ENCODE measurements around the gene PPP2R3A.

GRCh38 chr3:136194409-136195257 is 229.1 kb downstream of the PPP2R3A start:
- TF ChIP-seq, protein P1, sequence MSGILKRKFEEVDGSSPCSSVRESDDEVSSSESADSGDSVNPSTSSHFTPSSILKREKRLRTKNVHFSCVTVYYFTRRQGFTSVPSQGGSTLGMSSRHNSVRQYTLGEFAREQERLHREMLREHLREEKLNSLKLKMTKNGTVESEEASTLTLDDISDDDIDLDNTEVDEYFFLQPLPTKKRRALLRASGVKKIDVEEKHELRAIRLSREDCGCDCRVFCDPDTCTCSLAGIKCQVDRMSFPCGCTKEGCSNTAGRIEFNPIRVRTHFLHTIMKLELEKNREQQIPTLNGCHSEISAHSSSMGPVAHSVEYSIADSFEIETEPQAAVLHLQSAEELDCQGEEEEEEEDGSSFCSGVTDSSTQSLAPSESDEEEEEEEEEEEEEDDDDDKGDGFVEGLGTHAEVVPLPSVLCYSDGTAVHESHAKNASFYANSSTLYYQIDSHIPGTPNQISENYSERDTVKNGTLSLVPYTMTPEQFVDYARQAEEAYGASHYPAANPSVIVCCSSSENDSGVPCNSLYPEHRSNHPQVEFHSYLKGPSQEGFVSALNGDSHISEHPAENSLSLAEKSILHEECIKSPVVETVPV (CRISPR knock-in tag; IDR thresholded peaks at IDR 0.05) = no peak
- TF ChIP-seq SNAI2 (CRISPR knock-in tag; IDR thresholded peaks at IDR 0.05) (no peak), TCF4 (CRISPR knock-in tag; IDR thresholded peaks at IDR 0.05; ENCODE audit: borderline replicate concordance) (no peak), ARNTL (CRISPR knock-in tag; IDR thresholded peaks at IDR 0.05; ENCODE audit: borderline replicate concordance, low read depth) (no peak), ZNF70 (CRISPR knock-in tag; IDR thresholded peaks at IDR 0.05) (no peak), ZFP30 (CRISPR knock-in tag; IDR thresholded peaks at IDR 0.05) (no peak), RARB (CRISPR knock-in tag; IDR thresholded peaks at IDR 0.05) (no peak)
- TF ChIP-seq, protein P2, sequence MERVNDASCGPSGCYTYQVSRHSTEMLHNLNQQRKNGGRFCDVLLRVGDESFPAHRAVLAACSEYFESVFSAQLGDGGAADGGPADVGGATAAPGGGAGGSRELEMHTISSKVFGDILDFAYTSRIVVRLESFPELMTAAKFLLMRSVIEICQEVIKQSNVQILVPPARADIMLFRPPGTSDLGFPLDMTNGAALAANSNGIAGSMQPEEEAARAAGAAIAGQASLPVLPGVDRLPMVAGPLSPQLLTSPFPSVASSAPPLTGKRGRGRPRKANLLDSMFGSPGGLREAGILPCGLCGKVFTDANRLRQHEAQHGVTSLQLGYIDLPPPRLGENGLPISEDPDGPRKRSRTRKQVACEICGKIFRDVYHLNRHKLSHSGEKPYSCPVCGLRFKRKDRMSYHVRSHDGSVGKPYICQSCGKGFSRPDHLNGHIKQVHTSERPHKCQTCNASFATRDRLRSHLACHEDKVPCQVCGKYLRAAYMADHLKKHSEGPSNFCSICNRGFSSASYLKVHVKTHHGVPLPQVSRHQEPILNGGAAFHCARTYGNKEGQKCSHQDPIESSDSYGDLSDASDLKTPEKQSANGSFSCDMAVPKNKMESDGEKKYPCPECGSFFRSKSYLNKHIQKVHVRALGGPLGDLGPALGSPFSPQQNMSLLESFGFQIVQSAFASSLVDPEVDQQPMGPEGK (CRISPR knock-in tag; IDR thresholded peaks at IDR 0.05; ENCODE audit: borderline replicate concordance) = no peak
- TF ChIP-seq, protein P3, sequence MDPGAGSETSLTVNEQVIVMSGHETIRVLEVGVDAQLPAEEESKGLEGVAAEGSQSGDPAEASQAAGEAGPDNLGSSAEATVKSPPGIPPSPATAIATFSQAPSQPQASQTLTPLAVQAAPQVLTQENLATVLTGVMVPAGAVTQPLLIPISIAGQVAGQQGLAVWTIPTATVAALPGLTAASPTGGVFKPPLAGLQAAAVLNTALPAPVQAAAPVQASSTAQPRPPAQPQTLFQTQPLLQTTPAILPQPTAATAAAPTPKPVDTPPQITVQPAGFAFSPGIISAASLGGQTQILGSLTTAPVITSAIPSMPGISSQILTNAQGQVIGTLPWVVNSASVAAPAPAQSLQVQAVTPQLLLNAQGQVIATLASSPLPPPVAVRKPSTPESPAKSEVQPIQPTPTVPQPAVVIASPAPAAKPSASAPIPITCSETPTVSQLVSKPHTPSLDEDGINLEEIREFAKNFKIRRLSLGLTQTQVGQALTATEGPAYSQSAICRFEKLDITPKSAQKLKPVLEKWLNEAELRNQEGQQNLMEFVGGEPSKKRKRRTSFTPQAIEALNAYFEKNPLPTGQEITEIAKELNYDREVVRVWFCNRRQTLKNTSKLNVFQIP (CRISPR knock-in tag; IDR thresholded peaks at IDR 0.05; ENCODE audit: borderline replicate concordance, low read depth) = no peak

All from SK-N-SH treated with all-trans-retinoic acid at 6 μM for 48 hours (cell line).